ENCODE results near the gene KCNAB1.
"Not testable (repeated sequence)": the region's sequence is repeated elsewhere in the genome, so short reads cannot be mapped to it uniquely, and the experiment has no call there.

The KCNAB1 gene

DNA sequence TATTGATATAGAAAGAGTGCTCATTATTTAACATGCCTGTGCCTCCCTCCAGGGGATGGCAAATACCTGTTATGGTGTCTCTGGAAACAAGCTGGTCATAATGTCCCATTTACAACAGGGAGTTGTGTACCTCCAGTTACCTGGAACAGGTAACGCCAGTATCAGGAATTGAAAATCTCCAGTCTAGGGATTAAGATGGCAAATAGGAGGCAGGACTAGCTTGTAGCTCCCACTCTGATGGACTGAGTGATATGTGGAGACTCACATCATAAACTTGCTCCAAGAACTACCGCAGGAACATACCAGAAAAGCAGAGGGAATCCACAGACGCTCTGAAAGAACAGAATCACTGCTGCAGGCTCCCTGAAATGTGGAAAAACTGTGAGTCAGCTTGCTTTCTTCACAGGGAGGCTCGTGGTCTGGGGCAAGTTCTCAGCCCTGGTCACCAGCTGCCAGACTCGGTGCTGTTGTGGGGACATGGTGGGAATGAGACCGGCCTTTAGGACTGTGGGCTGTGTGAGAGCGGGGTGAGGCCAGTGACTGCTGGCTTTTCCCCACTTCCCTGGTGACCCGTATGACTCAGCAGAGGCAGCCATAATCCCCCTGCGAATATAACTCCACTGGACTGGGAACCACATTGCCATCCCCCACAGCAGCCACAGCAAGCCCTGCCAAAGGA lies 97.4 kb downstream of the KCNAB1 start:
- Histone ChIP-seq H2AFZ (ENCODE audit: low read length) (no peak overlapping the region), H3K79me2 (ENCODE audit: insufficient read depth, low read length) (no peaks in the 10 kb centered on the region), H3K36me3 (ENCODE audit: insufficient read depth, low read length) (no peaks in the 10 kb centered on the region), H3K27me3 (ENCODE audit: insufficient read depth, low read length) (no peaks in the 10 kb centered on the region), H3K9me3 (ENCODE audit: low read length) (no peaks in the 10 kb centered on the region), H3K4me1 (ENCODE audit: insufficient read depth, low read length, severe bottlenecking) (no peaks in the 10 kb centered on the region), H3K9me2 (ENCODE audit: low read depth, low read length) (no peaks in the 10 kb centered on the region), H3K27ac (ENCODE audit: low read depth, low read length, poor library complexity, severe bottlenecking) (no peak overlapping the region), H3F3A (ENCODE audit: insufficient read depth, low read length) (no peaks in the 10 kb centered on the region), H3K4me2 (ENCODE audit: low read length) (no peak overlapping the region), H3K9ac (ENCODE audit: low read length) (no peak overlapping the region), H4K20me1 (ENCODE audit: insufficient read depth, low read length) (no peaks in the 10 kb centered on the region), H3K4me3 (ENCODE audit: low read depth, low read length, poor library complexity, severe bottlenecking) (no peak overlapping the region)
- TF ChIP-seq, protein P1, sequence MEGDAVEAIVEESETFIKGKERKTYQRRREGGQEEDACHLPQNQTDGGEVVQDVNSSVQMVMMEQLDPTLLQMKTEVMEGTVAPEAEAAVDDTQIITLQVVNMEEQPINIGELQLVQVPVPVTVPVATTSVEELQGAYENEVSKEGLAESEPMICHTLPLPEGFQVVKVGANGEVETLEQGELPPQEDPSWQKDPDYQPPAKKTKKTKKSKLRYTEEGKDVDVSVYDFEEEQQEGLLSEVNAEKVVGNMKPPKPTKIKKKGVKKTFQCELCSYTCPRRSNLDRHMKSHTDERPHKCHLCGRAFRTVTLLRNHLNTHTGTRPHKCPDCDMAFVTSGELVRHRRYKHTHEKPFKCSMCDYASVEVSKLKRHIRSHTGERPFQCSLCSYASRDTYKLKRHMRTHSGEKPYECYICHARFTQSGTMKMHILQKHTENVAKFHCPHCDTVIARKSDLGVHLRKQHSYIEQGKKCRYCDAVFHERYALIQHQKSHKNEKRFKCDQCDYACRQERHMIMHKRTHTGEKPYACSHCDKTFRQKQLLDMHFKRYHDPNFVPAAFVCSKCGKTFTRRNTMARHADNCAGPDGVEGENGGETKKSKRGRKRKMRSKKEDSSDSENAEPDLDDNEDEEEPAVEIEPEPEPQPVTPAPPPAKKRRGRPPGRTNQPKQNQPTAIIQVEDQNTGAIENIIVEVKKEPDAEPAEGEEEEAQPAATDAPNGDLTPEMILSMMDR (IDR thresholded peaks at IDR 0.05; ENCODE audit: low read length), result no peak
- TF ChIP-seq EZH2 (IDR thresholded peaks at IDR 0.05; ENCODE audit: borderline replicate concordance, low read length), result no peak

DNA sequence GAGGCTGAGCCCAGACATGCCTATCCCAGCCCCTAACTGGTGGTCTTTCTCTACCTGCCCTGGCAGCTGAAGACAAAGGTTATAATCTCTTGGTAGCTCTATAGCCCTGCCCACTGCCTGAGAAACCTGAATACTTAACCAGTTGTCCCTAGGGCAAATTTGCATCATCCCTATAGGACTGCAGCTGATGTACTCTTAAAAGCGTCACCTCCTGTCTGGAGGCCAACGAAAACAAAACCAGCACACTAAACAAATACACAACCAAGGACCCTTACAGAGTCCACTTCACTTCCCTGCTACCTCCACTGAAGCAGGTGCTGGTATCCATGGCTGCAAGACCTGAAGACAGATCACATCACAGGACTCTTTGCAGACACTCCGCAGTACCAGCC lies 98.0 kb downstream of the KCNAB1 start:
- H3K27ac ChIP-seq (ENCODE audit: low read depth, low read length, poor library complexity, severe bottlenecking), result no peak overlapping the region
- H3K36me3 ChIP-seq (ENCODE audit: insufficient read depth, low read length), result no peaks in the 10 kb centered on the region
- no peaks in the 10 kb centered on the region for H3K27me3 ChIP-seq (ENCODE audit: insufficient read depth, low read length)
- H3K4me3 ChIP-seq (ENCODE audit: low read depth, low read length, poor library complexity, severe bottlenecking), result no peak overlapping the region
- H2AFZ ChIP-seq (ENCODE audit: low read length), result no peak overlapping the region
- no peaks in the 10 kb centered on the region for H3K79me2 ChIP-seq (ENCODE audit: insufficient read depth, low read length)
- H3K4me1 ChIP-seq (ENCODE audit: insufficient read depth, low read length, severe bottlenecking), result no peaks in the 10 kb centered on the region
- no peak overlapping the region for H3K4me2 ChIP-seq (ENCODE audit: low read length)
- no peaks in the 10 kb centered on the region for H3K9me2 ChIP-seq (ENCODE audit: low read depth, low read length)
- no peaks in the 10 kb centered on the region for H4K20me1 ChIP-seq (ENCODE audit: insufficient read depth, low read length)
- H3K9ac ChIP-seq (ENCODE audit: low read length), result no peak overlapping the region
- TF ChIP-seq, protein P1 (IDR thresholded peaks at IDR 0.05; ENCODE audit: low read length), result no peak
- no peak for TF ChIP-seq EZH2 (IDR thresholded peaks at IDR 0.05; ENCODE audit: borderline replicate concordance, low read length)
- no peaks in the 10 kb centered on the region for H3K9me3 ChIP-seq (ENCODE audit: low read length)
- no peaks in the 10 kb centered on the region for H3F3A ChIP-seq (ENCODE audit: insufficient read depth, low read length)

DNA sequence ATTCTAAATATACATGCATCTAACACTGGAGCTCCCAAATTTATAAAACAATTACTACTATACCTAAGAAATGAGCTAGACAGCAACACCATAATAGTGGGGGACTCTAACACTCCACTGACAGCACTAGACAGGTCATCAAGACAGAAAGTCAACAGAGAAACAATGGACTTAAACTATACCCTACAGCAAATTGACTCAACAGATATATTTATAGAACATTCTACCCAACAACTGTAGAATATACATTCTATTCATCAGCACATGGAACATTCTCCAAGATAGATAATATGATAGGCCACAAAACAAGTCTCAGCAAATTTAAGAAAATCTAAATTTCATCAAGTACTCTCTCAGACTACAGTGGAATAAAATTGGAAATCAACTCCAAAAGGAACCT lies 102.0 kb downstream of the KCNAB1 start:
- H3F3A ChIP-seq (ENCODE audit: insufficient read depth, low read length); H2AFZ ChIP-seq (ENCODE audit: low read length); H3K4me2 ChIP-seq (ENCODE audit: low read length); H3K79me2 ChIP-seq (ENCODE audit: insufficient read depth, low read length); H3K4me1 ChIP-seq (ENCODE audit: insufficient read depth, low read length, severe bottlenecking); H3K9ac ChIP-seq (ENCODE audit: low read length); H3K9me2 ChIP-seq (ENCODE audit: low read depth, low read length); H3K9me3 ChIP-seq (ENCODE audit: low read length); H3K4me3 ChIP-seq (ENCODE audit: low read depth, low read length, poor library complexity, severe bottlenecking); H3K27me3 ChIP-seq (ENCODE audit: insufficient read depth, low read length); H3K36me3 ChIP-seq (ENCODE audit: insufficient read depth, low read length); H4K20me1 ChIP-seq (ENCODE audit: insufficient read depth, low read length); H3K27ac ChIP-seq (ENCODE audit: low read depth, low read length, poor library complexity, severe bottlenecking): not testable (repeated sequence)

DNA sequence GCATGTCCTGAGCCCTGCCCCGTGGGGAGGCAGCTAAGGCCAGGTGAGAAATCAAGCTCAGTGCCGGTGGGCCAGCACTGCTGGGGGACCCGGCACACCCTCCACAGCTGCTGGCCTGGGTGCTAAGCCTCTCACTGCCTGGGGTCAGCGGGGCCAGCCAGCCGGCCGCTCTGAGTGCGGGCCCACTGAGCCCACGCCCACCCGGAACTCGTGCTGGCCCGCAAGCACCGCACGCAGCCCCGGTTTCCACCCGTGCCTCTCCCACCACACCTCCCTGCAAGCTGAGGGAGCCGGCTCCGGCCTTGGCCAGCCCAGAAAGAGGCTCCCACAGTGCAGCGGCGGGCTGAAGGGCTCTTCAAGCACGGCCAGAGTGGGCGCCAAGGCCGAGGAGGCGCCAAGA lies 103.7 kb downstream of the KCNAB1 start:
- H3K9me3 ChIP-seq (ENCODE audit: low read length); H3K9me2 ChIP-seq (ENCODE audit: low read depth, low read length); H3K4me2 ChIP-seq (ENCODE audit: low read length); H3K27ac ChIP-seq (ENCODE audit: low read depth, low read length, poor library complexity, severe bottlenecking); H2AFZ ChIP-seq (ENCODE audit: low read length); H3K4me3 ChIP-seq (ENCODE audit: low read depth, low read length, poor library complexity, severe bottlenecking); H3K4me1 ChIP-seq (ENCODE audit: insufficient read depth, low read length, severe bottlenecking); H3K79me2 ChIP-seq (ENCODE audit: insufficient read depth, low read length); H3K9ac ChIP-seq (ENCODE audit: low read length); H3K27me3 ChIP-seq (ENCODE audit: insufficient read depth, low read length); H4K20me1 ChIP-seq (ENCODE audit: insufficient read depth, low read length); H3K36me3 ChIP-seq (ENCODE audit: insufficient read depth, low read length); H3F3A ChIP-seq (ENCODE audit: insufficient read depth, low read length): not testable (repeated sequence)
